HEK293 (cell line): ENCODE measurements around the gene PDLIM1.

Source experiments
- CTCF ChIA-PET: fragments of 350-600 bp; formaldehyde crosslinking; extraction: SDS; loops from one replicate; lab custom pipeline; 2021; ENCODE audit warnings: antibody characterized with exemption; lab: Yijun Ruan, JAX
- POLR2A ChIA-PET: fragments of 300-600 bp; formaldehyde crosslinking; extraction: SDS; loops from one replicate; lab custom pipeline; 2020; ENCODE audit warnings: antibody characterized with exemption, inconsistent platforms; lab: Yijun Ruan, JAX
- H3K27ac ChIP-seq: fragments of 200-500 bp; sonication (Bioruptor generic); 2 replicates; pipeline ENCODE4 v1.5.1; 2014; ENCODE audit warnings: low read depth, low read length, control low read depth, inconsistent platforms; ENCODE audit errors: extremely low read depth
- H3K36me3 ChIP-seq, 2 experiments: fragments of 200-500 bp in 1 of 2; sonication (Bioruptor generic) in 1 of 2; 1 replicate in 1 of 2; 2 replicates in 1 of 2; pipeline ENCODE4 v1.5.1; 2014 to 2017; ENCODE audit warnings: inconsistent platforms in 2 of 2, low read length in 2 of 2; ENCODE audit not compliant: control insufficient read depth in 2 of 2, insufficient read depth in 1 of 2
- H3K4me1 ChIP-seq: fragments of 200-500 bp; sonication (Bioruptor generic); 2 replicates; pipeline ENCODE4 v1.5.1; 2014; ENCODE audit warnings: mild to moderate bottlenecking, low read length, inconsistent platforms; ENCODE audit not compliant: control insufficient read depth, insufficient read depth
- H3K4me3 ChIP-seq: 2 replicates; pipeline ENCODE4 v1.5.1; 2011; ENCODE audit warnings: low read depth, mild to moderate bottlenecking, control low read depth, low read length, moderate library complexity
- H3K9me3 ChIP-seq: fragments of 200-500 bp; sonication (Bioruptor generic); 2 replicates; pipeline ENCODE4 v1.5.1; 2014; ENCODE audit warnings: low read depth, low read length, inconsistent platforms; ENCODE audit not compliant: control insufficient read depth, insufficient read depth
- BCL11B ChIP-seq: fragments of 450-650 bp; formaldehyde crosslinking; IDR thresholded peaks from 2 replicates; pipeline ENCODE4 v1.5.1; 2016; ENCODE audit warnings: low read depth, missing biosample characterization, missing genetic modification characterization
- GLI2 ChIP-seq: fragments of 450-650 bp; formaldehyde crosslinking; IDR thresholded peaks from 2 replicates; pipeline ENCODE4; 2017; ENCODE audit warnings: missing biosample characterization, missing genetic modification characterization, low read depth, borderline replicate concordance
- GLIS1 ChIP-seq: fragments of 450-650 bp; formaldehyde crosslinking; IDR thresholded peaks from 2 replicates; pipeline ENCODE4 v1.5.1; 2016; ENCODE audit warnings: missing biosample characterization, missing genetic modification characterization
- KLF9 ChIP-seq: fragments of 450-650 bp; formaldehyde crosslinking; IDR thresholded peaks from 2 replicates; pipeline ENCODE4 v1.5.1; 2016; ENCODE audit warnings: missing biosample characterization, missing genetic modification characterization, low read depth
- ZBTB20 ChIP-seq: fragments of 450-650 bp; formaldehyde crosslinking; IDR thresholded peaks from 2 replicates; pipeline ENCODE4 v1.5.1; 2016; ENCODE audit warnings: missing biosample characterization, missing genetic modification characterization
- ZFHX2 ChIP-seq: fragments of 450-650 bp; formaldehyde crosslinking; conservative IDR thresholded peaks from 2 replicates; pipeline ENCODE4 v1.5.1; 2016; ENCODE audit warnings: missing biosample characterization, missing genetic modification characterization
- ZNF112 ChIP-seq: fragments of 450-650 bp; formaldehyde crosslinking; IDR thresholded peaks from 2 replicates; pipeline ENCODE4 v1.5.0; 2017; ENCODE audit warnings: missing biosample characterization, missing genetic modification characterization
- ZNF133 ChIP-seq: fragments of 450-650 bp; formaldehyde crosslinking; IDR thresholded peaks from 2 replicates; pipeline ENCODE4 v1.5.1; 2016; ENCODE audit warnings: missing biosample characterization, missing genetic modification characterization
- ZNF223 ChIP-seq: fragments of 450-650 bp; formaldehyde crosslinking; IDR thresholded peaks from 2 replicates; pipeline ENCODE4 v1.5.1; 2016; ENCODE audit warnings: missing biosample characterization, missing genetic modification characterization
- ZNF239 ChIP-seq: fragments of 450-650 bp; formaldehyde crosslinking; IDR thresholded peaks from 2 replicates; pipeline ENCODE4 v1.5.1; 2016; ENCODE audit warnings: missing biosample characterization, missing genetic modification characterization
- ZNF394 ChIP-seq: fragments of 450-650 bp; formaldehyde crosslinking; IDR thresholded peaks from 2 replicates; pipeline ENCODE4 v1.5.1; 2016; ENCODE audit warnings: missing biosample characterization, missing genetic modification characterization, mild to moderate bottlenecking, moderate library complexity, borderline replicate concordance
- ZNF433 ChIP-seq: fragments of 450-650 bp; formaldehyde crosslinking; IDR thresholded peaks from 2 replicates; pipeline ENCODE4 v1.5.1; 2016; ENCODE audit warnings: missing biosample characterization, missing genetic modification characterization, low read depth
- ZNF544 ChIP-seq: fragments of 450-650 bp; formaldehyde crosslinking; IDR thresholded peaks from 2 replicates; pipeline ENCODE4 v1.5.0; 2017; ENCODE audit warnings: missing biosample characterization, missing genetic modification characterization
- ZNF548 ChIP-seq: fragments of 450-650 bp; formaldehyde crosslinking; IDR thresholded peaks from 2 replicates; pipeline ENCODE4 v1.5.1; 2016; ENCODE audit warnings: missing biosample characterization, missing genetic modification characterization
- ZNF558 ChIP-seq: fragments of 450-650 bp; formaldehyde crosslinking; IDR thresholded peaks from 2 replicates; pipeline ENCODE4 v1.5.1; 2016; ENCODE audit warnings: missing biosample characterization, missing genetic modification characterization
- ZNF610 ChIP-seq: fragments of 450-650 bp; formaldehyde crosslinking; IDR thresholded peaks from 2 replicates; pipeline ENCODE4 v1.5.1; 2016; ENCODE audit warnings: missing biosample characterization, missing genetic modification characterization, borderline replicate concordance
- ZNF626 ChIP-seq: fragments of 450-650 bp; sonication (Bioruptor Pico); formaldehyde crosslinking; IDR thresholded peaks from 2 replicates; pipeline ENCODE4 v1.5.1; 2018; ENCODE audit warnings: missing biosample characterization, missing genetic modification characterization, inconsistent platforms
- ZNF664 ChIP-seq: fragments of 450-650 bp; formaldehyde crosslinking; IDR thresholded peaks from 2 replicates; pipeline ENCODE4 v1.5.1; 2016; ENCODE audit warnings: missing biosample characterization, missing genetic modification characterization
- ZNF677 ChIP-seq: fragments of 450-650 bp; IDR thresholded peaks from 2 replicates; pipeline ENCODE4 v1.5.0; 2018; ENCODE audit warnings: missing biosample characterization, mild to moderate bottlenecking, missing genetic modification characterization, moderate library complexity
- ZNF76 ChIP-seq: fragments of 450-650 bp; formaldehyde crosslinking; IDR thresholded peaks from 2 replicates; pipeline ENCODE4; 2016; ENCODE audit warnings: low read depth, missing biosample characterization, missing genetic modification characterization, borderline replicate concordance
- ZNF777 ChIP-seq: fragments of 450-650 bp; formaldehyde crosslinking; IDR thresholded peaks from 2 replicates; pipeline ENCODE4 v1.5.1; 2017; ENCODE audit warnings: missing biosample characterization, missing genetic modification characterization, borderline replicate concordance
- ZNF837 ChIP-seq: fragments of 450-650 bp; formaldehyde crosslinking; IDR thresholded peaks from 2 replicates; pipeline ENCODE4 v1.5.1; 2016; ENCODE audit warnings: missing biosample characterization, missing genetic modification characterization
- TF ChIP-seq, protein P1 (sequence below): fragments of 450-650 bp; formaldehyde crosslinking; IDR thresholded peaks from 2 replicates; pipeline ENCODE4 v1.5.1; 2016; ENCODE audit warnings: missing biosample characterization, missing genetic modification characterization, borderline replicate concordance
- TF ChIP-seq, protein P2 (sequence below): fragments of 450-650 bp; formaldehyde crosslinking; IDR thresholded peaks from 2 replicates; pipeline ENCODE4 v1.5.1; 2016; ENCODE audit warnings: missing biosample characterization, missing genetic modification characterization
- TF ChIP-seq, protein P3 (sequence below): fragments of 450-650 bp; formaldehyde crosslinking; IDR thresholded peaks from 2 replicates; pipeline ENCODE4; 2016; ENCODE audit warnings: missing biosample characterization, missing genetic modification characterization
- TF ChIP-seq, protein P4 (sequence below): fragments of 450-650 bp; formaldehyde crosslinking; IDR thresholded peaks from 2 replicates; pipeline ENCODE4 v1.5.1; 2016; ENCODE audit warnings: missing biosample characterization, missing genetic modification characterization

Gene PDLIM1

DNA sequence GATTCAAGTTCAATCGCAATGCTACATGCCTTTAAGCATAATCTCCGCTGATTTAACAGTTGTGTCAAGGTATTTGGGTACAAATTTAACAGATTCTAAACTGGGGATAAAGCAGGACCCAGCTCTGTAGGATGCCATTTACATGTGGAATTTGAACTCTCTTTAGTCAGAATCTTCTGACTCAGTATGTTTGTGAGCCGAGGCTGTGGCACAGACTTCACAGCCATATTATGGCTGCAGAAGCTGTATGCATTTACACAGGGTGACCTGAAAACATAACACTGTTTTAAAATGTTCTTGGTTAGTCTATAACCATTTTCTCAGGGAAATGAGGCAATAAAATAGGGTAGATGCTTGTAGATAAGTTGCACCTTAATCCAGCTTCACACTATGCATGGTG, 8.7 kb downstream of the PDLIM1 start:
- Histone ChIP-seq H3K36me3 (no peaks in the 10 kb centered on the region), H3K9me3 (no peaks in the 10 kb centered on the region), H3K4me3 (no peak overlapping the region), H3K27ac (no peak overlapping the region), H3K4me1 (peaks cover under 1% of the 10 kb centered on the region; the same call in 1 of the 2 replicates)
- ChIA-PET POLR2A (no interaction called here), CTCF (interaction anchor here (2.5 kb wide), 1 partner anchor 35 kb away, joined by 9 read pairs; no protein-coding TSS in a partner anchor)
- TF ChIP-seq ZNF239 (tag by site-specific recombination) (no peak), GLIS1 (no peak), ZNF544 (tag by site-specific recombination) (no peak), ZNF394 (no peak), ZNF112 (tag by site-specific recombination) (no peak), ZNF626 (tag by site-specific recombination) (no peak), ZFHX2 (no peak), ZNF677 (tag by site-specific recombination) (no peak), ZNF777 (no peak), ZNF223 (tag by site-specific recombination) (no peak), ZNF664 (tag by site-specific recombination) (no peak), ZNF76 (tag by site-specific recombination) (no peak)
- TF ChIP-seq, protein P1, sequence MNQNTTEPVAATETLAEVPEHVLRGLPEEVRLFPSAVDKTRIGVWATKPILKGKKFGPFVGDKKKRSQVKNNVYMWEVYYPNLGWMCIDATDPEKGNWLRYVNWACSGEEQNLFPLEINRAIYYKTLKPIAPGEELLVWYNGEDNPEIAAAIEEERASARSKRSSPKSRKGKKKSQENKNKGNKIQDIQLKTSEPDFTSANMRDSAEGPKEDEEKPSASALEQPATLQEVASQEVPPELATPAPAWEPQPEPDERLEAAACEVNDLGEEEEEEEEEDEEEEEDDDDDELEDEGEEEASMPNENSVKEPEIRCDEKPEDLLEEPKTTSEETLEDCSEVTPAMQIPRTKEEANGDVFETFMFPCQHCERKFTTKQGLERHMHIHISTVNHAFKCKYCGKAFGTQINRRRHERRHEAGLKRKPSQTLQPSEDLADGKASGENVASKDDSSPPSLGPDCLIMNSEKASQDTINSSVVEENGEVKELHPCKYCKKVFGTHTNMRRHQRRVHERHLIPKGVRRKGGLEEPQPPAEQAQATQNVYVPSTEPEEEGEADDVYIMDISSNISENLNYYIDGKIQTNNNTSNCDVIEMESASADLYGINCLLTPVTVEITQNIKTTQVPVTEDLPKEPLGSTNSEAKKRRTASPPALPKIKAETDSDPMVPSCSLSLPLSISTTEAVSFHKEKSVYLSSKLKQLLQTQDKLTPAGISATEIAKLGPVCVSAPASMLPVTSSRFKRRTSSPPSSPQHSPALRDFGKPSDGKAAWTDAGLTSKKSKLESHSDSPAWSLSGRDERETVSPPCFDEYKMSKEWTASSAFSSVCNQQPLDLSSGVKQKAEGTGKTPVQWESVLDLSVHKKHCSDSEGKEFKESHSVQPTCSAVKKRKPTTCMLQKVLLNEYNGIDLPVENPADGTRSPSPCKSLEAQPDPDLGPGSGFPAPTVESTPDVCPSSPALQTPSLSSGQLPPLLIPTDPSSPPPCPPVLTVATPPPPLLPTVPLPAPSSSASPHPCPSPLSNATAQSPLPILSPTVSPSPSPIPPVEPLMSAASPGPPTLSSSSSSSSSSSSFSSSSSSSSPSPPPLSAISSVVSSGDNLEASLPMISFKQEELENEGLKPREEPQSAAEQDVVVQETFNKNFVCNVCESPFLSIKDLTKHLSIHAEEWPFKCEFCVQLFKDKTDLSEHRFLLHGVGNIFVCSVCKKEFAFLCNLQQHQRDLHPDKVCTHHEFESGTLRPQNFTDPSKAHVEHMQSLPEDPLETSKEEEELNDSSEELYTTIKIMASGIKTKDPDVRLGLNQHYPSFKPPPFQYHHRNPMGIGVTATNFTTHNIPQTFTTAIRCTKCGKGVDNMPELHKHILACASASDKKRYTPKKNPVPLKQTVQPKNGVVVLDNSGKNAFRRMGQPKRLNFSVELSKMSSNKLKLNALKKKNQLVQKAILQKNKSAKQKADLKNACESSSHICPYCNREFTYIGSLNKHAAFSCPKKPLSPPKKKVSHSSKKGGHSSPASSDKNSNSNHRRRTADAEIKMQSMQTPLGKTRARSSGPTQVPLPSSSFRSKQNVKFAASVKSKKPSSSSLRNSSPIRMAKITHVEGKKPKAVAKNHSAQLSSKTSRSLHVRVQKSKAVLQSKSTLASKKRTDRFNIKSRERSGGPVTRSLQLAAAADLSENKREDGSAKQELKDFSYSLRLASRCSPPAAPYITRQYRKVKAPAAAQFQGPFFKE (tag by site-specific recombination) = no peak
- TF ChIP-seq, protein P2, sequence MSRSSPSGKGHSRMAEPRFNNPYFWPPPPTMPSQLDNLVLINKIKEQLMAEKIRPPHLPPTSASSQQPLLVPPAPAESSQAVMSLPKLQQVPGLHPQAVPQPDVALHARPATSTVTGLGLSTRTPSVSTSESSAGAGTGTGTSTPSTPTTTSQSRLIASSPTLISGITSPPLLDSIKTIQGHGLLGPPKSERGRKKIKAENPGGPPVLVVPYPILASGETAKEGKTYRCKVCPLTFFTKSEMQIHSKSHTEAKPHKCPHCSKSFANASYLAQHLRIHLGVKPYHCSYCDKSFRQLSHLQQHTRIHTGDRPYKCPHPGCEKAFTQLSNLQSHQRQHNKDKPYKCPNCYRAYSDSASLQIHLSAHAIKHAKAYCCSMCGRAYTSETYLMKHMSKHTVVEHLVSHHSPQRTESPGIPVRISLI (tag by site-specific recombination) = no peak

DNA sequence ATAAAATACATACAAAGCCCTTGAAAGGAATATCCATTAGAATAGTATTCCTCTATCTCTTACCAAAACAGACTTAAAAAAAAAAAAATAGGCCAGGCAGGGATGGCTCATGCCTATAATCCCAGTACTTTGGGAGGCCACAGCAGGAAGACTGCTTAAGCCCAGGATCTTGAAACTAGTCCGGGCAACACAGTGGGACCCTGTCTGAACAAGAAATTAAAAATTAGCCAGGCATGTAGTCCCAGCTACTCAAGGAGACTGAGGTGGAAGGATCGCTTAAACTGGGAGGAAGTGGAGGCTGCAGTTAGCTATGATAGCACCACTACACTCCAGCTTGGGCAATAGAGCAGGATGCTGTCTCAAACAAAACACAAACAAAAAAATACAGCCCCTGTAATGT, 9.6 kb downstream of the PDLIM1 start:
- ChIA-PET CTCF (interaction anchor here (0.6 to 2.5 kb wide), 4 partner anchors 9 to 147 kb away, joined by 3 to 9 read pairs (median 4); no protein-coding TSS in a partner anchor), POLR2A (no interaction called here)
- Histone ChIP-seq H3K9me3 (no peaks in the 10 kb centered on the region), H3K27ac (no peak overlapping the region), H3K36me3 (no peaks in the 10 kb centered on the region), H3K4me3 (no peak overlapping the region), H3K4me1 (peaks cover 3% of the 10 kb centered on the region; the same call in 1 of the 2 replicates)
- TF ChIP-seq ZBTB20 (no peak), ZNF558 (tag by site-specific recombination) (no peak), ZNF133 (tag by site-specific recombination) (no peak), ZNF433 (no peak), BCL11B (tag by site-specific recombination) (no peak), GLI2 (tag by site-specific recombination) (no peak), ZNF548 (tag by site-specific recombination) (no peak), ZNF223 (tag by site-specific recombination) (no peak), KLF9 (tag by site-specific recombination) (no peak), ZNF837 (tag by site-specific recombination) (no peak), ZNF610 (tag by site-specific recombination) (no peak)
- TF ChIP-seq, protein P3, sequence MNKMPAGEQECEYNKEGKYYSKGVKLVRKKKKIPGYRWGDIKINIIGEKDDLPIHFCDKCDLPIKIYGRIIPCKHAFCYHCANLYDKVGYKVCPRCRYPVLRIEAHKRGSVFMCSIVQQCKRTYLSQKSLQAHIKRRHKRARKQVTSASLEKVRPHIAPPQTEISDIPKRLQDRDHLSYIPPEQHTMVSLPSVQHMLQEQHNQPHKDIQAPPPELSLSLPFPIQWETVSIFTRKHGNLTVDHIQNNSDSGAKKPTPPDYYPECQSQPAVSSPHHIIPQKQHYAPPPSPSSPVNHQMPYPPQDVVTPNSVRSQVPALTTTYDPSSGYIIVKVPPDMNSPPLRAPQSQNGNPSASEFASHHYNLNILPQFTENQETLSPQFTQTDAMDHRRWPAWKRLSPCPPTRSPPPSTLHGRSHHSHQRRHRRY (tag by site-specific recombination) = no peak
- TF ChIP-seq, protein P4, sequence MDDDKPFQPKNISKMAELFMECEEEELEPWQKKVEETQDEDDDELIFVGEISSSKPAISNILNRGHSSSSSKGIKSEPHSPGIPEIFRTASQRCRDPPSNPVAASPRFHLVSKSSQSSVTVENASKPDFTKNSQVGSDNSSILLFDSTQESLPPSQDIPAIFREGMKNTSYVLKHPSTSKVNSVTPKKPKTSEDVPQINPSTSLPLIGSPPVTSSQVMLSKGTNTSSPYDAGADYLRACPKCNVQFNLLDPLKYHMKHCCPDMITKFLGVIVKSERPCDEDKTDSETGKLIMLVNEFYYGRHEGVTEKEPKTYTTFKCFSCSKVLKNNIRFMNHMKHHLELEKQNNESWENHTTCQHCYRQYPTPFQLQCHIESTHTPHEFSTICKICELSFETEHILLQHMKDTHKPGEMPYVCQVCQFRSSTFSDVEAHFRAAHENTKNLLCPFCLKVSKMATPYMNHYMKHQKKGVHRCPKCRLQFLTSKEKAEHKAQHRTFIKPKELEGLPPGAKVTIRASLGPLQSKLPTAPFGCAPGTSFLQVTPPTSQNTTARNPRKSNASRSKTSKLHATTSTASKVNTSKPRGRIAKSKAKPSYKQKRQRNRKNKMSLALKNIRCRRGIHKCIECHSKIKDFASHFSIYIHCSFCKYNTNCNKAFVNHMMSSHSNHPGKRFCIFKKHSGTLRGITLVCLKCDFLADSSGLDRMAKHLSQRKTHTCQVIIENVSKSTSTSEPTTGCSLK (tag by site-specific recombination) = no peak
